GM12891 (cell line): ENCODE results near the gene ETV6.

ENCODE experiments used
- DNase-seq: peaks from one replicate; pipeline ENCODE4 v3.0.0; 2011; ENCODE audit warnings: low spot score; ENCODE audit not compliant: insufficient read length
- FAIRE-seq: peaks from 2 replicates; lab custom pipeline; 2011; peaks lifted over from hg19 to GRCh38; lab: Jason Lieb, UNC
- PAX5 ChIP-seq: IDR thresholded peaks from 2 replicates; pipeline ENCODE4 v1.6.1; 2011; ENCODE audit warnings: low read length, moderate library complexity, mild to moderate bottlenecking; ENCODE audit not compliant: insufficient read depth, severe bottlenecking
- POLR2A ChIP-seq: IDR thresholded peaks from 2 replicates; pipeline ENCODE4 v1.6.1; 2011; ENCODE audit warnings: low read depth, low read length, control low read depth
- POLR2AphosphoS5 ChIP-seq: IDR thresholded peaks from 2 replicates; pipeline ENCODE4 v1.6.1; 2011; ENCODE audit warnings: low read depth, low read length, control low read depth
- POU2F2 ChIP-seq: IDR thresholded peaks from 2 replicates; pipeline ENCODE4 v1.6.1; 2011; ENCODE audit warnings: low read depth, mild to moderate bottlenecking, control low read depth, low read length, moderate library complexity
- SPI1 ChIP-seq: IDR thresholded peaks from 2 replicates; pipeline ENCODE4 v1.6.1; 2011; ENCODE audit warnings: low read depth, low read length, control low read depth
- TAF1 ChIP-seq: IDR thresholded peaks from 2 replicates; pipeline ENCODE4 v1.6.1; 2011; ENCODE audit warnings: low read depth, low read length, control low read depth

The ETV6 gene

GRCh38 chr12:11639454-11639853 lies 10.0 kb upstream of the ETV6 start:
- DNase-seq (no peak), FAIRE-seq (no peak)
- TF ChIP-seq TAF1, result no peak
- no peak for TF ChIP-seq POU2F2
- no peak for TF ChIP-seq PAX5
- TF ChIP-seq POLR2AphosphoS5, result no peak
- no peak for TF ChIP-seq SPI1
- TF ChIP-seq POLR2A, result no peak

GRCh38 chr12:11641522-11641921 lies 8.0 kb upstream of the ETV6 start:
- FAIRE-seq (no peak), DNase-seq (no peak)
- TF ChIP-seq POU2F2, result no peak
- no peak for TF ChIP-seq PAX5
- no peak for TF ChIP-seq SPI1
- no peak for TF ChIP-seq TAF1
- no peak for TF ChIP-seq POLR2AphosphoS5
- TF ChIP-seq POLR2A, result no peak

DNA sequence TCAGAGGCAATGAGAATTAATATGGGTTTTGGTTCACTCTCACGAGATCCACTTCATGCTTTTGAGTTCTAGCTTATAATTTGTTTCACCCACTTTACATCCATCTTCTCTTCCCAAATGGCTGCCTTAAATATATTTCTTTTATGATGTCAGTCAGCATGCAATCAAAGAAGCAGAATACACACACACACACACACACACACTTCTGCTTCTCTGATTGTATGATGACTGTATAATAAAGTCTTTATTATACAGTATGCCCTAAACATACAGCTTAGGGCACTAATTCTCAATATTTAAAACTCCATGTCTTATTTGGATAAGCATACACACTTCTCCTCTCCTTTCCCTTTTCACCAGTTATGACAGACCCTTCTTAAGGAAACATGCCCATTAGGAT lies 6.7 kb upstream of the ETV6 start:
- no peak for DNase-seq
- no peak for TF ChIP-seq POLR2AphosphoS5
- TF ChIP-seq POU2F2, result no peak
- no peak for TF ChIP-seq SPI1
- no peak for TF ChIP-seq TAF1
- no peak for TF ChIP-seq POLR2A
- no peak for TF ChIP-seq PAX5
- no peak for FAIRE-seq

- FAIRE-seq (no peak), DNase-seq (no peak)
- TF ChIP-seq PAX5, result no peak
- TF ChIP-seq POLR2AphosphoS5, result no peak
- no peak for TF ChIP-seq POU2F2
Measured at GRCh38 chr12:11645391-11645790, 4.1 kb upstream of the ETV6 start.

- TF ChIP-seq POLR2AphosphoS5 (peak; percentile 33; the same call in 1 of the 2 replicates), POLR2A (peak; percentile 62), SPI1 (no peak), TAF1 (peak; percentile 51; the same call in 1 of the 2 replicates), PAX5 (peak; percentile 96), POU2F2 (no peak)
- FAIRE-seq, result peak; percentile 90
Measured at GRCh38 chr12:11648514-11649412, 711 bp upstream of the ETV6 start.

GRCh38 chr12:11650286-11651281 lies 1.1 kb downstream of the ETV6 start:
- DNase-seq (no peak), FAIRE-seq (peak; percentile 76)
- TF ChIP-seq POLR2AphosphoS5, result peak; percentile 58
- TF ChIP-seq POLR2A, result peak; percentile 60; the same call in 1 of the 2 replicates
- no peak for TF ChIP-seq POU2F2
- TF ChIP-seq TAF1, result no peak
- TF ChIP-seq SPI1, result no peak
- no peak for TF ChIP-seq PAX5

More at GRCh38 chr12:11648514-11649412, 711 bp upstream of the ETV6 start:
- peak; percentile 62 for DNase-seq

DNA sequence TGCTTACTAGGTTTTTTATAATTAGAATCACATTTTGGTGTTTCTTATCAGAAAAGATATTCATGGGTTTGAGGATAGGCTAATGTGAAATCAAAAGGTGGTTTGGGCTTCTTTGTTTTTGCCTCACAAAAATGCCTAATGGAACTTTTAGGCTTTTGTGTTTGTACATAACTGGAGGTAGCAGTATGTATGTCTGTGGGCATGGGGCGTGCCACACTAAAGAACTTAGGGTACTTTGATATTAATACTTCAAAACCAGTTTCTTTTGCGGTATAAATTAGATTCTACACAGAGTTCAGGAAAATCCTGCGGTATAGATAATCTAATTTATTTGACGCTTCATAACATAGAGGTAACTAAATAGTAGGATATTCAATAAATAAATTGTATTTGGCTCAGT lies 1.9 kb downstream of the ETV6 start:
- DNase-seq, result no peak
- TF ChIP-seq PAX5 (no peak), POU2F2 (no peak), POLR2A (no peak), TAF1 (no peak), SPI1 (no peak), POLR2AphosphoS5 (no peak)
- FAIRE-seq, result no peak

DNA sequence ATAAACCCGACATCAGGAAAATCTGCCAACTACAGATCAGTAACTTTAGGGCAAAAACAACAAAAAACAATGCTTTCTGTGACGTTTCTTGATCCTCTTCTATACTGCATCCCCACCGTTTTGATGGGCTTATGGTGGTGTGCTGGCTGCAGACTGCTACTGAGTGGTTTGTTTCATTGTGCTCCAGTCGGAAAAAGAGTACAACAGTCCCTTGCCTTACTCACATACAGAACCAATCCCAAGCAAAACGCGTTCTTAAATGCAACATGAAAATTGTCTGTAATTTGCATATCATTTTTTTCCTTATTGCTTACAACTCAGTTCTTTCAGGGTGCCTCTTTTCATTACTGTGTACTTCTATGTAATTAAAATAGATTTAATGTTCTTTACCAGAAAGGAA lies 2.3 kb downstream of the ETV6 start:
- DNase-seq, result no peak
- TF ChIP-seq POLR2AphosphoS5 (peak; percentile 76), PAX5 (no peak), TAF1 (0 out of 2 replicates have a peak, but pooled peaks have one; percentile 42), POLR2A (peak; percentile 63), POU2F2 (0 out of 2 replicates have a peak, but pooled peaks have one; percentile 16), SPI1 (no peak)
- peak; percentile 41 for FAIRE-seq
